Astrocyte of the spinal cord (primary cell): ENCODE measurements around the gene CCDC85C.
A peak's percentile ranks its signal among the peaks of the same experiment; 100 is the strongest.

Experiments used
- DNase-seq: peaks from one replicate; pipeline ENCODE4 v3.0.0; 2011; ENCODE audit warnings: low read depth, low spot score
- H3K4me3 ChIP-seq: 2 replicates; pipeline ENCODE4 v1.5.1; 2011; ENCODE audit warnings: low read depth, mild to moderate bottlenecking, low read length, moderate library complexity
- in situ Hi-C: cut with HindIII; loops from 2 replicates; pipeline ENCODE4 v1.10.0; 2017; ENCODE audit warnings: low sequenced_read_pairs
- TF ChIP-seq, protein P1 (sequence below): IDR thresholded peaks from 2 replicates; pipeline ENCODE4 v1.5.1; 2012; ENCODE audit warnings: low read depth, mild to moderate bottlenecking, low read length, inconsistent platforms

Gene CCDC85C

DNA sequence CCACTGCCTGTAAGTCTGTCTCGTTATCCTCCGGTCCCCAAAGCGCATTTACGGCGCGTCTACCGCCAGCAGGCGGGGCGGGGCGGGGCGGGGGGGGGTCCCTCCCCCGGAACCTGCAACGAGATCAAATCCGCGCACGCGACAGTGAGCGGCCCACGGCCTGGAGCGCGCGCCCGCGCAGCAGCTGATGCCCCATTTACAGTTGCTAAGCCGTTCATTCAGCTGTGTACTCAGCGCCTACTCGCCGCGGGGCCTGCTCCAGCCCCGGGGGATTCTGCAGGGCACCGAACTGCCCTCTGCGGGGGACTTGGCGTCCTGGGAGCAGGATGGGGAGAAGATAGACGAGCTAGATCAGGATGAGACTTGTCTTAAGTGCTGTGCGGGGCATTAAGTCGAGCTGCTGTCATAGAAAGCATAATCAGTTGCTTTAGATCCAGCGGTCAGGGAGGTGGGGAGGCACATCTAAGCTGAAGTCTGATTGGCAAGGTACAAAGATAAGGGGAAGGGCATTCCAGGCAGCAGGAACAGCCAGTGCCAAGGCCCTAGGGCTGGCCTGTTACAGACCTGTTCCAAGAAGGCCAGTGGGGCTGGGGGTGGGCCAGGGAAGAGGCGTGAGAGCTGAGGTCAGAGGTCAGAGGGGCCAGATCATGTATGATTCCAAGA is 1.4 kb upstream of the CCDC85C start:
- peak; percentile 67 for DNase-seq
- in situ Hi-C loops, result no loop called here
- peak overlapping the region; percentile 66 for H3K4me3 ChIP-seq
- TF ChIP-seq, protein P1, sequence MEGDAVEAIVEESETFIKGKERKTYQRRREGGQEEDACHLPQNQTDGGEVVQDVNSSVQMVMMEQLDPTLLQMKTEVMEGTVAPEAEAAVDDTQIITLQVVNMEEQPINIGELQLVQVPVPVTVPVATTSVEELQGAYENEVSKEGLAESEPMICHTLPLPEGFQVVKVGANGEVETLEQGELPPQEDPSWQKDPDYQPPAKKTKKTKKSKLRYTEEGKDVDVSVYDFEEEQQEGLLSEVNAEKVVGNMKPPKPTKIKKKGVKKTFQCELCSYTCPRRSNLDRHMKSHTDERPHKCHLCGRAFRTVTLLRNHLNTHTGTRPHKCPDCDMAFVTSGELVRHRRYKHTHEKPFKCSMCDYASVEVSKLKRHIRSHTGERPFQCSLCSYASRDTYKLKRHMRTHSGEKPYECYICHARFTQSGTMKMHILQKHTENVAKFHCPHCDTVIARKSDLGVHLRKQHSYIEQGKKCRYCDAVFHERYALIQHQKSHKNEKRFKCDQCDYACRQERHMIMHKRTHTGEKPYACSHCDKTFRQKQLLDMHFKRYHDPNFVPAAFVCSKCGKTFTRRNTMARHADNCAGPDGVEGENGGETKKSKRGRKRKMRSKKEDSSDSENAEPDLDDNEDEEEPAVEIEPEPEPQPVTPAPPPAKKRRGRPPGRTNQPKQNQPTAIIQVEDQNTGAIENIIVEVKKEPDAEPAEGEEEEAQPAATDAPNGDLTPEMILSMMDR, result no peak

DNA sequence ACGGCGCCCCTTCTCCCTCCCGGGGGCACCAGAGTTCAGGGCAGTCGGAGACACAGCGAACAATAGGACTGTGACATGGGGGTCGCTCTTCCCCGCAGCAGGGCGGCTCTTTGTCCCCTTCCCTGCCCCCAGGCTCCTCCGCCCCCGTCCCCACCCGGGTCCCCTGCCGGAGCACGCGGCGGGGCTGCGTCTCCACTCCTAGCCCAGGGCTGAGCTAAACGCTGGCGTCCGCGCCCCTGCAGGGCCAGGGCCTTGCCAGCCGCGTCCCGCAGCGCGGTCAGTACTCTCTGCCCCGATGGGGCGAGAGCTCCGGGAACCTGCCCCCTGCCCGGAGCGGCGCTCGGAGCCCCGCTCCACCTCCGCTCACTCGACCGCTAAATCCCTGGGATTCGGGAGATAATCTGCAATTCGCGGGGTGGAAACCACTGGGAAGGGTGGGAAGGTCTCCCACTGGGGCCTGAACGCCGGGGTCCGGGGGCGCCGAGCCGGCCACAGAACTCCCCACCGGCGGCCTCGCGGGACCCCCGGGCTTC is 825 bp upstream of the CCDC85C start:
- TF ChIP-seq, protein P1, result no peak
- H3K4me3 ChIP-seq, result peak overlapping the region; percentile 66
- in situ Hi-C loops, result no loop called here
- DNase-seq, result peak; percentile 37

DNA sequence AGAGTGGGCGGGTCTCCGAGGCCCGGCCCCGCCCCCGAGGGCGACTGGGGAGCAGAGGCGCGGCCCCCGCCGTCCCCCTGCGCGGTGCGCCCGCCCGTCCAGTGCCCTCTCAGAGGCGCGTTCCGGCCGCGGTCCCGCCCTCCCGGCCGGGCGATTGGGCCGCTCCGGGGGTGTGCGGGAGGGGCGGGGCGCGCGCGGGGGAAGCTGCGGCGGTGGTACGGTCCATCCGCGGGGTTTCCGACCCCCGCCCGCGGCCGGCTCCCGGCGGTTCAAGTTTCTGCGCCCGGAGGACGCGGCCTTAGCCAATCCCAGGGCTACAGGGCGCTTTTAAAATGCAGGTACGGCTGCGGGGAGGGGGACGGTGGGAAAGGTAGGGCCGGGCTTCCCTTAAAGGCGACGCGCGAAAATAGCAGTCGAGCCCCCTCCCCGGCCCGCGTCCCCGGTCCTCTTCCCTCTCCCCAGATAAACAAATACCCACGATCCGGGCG is 315 bp upstream of the CCDC85C start:
- H3K4me3 ChIP-seq, result peak overlapping the region; percentile 66
- TF ChIP-seq, protein P1, result no peak
- DNase-seq, result peak; percentile 95
- in situ Hi-C loops, result no loop called here

DNA sequence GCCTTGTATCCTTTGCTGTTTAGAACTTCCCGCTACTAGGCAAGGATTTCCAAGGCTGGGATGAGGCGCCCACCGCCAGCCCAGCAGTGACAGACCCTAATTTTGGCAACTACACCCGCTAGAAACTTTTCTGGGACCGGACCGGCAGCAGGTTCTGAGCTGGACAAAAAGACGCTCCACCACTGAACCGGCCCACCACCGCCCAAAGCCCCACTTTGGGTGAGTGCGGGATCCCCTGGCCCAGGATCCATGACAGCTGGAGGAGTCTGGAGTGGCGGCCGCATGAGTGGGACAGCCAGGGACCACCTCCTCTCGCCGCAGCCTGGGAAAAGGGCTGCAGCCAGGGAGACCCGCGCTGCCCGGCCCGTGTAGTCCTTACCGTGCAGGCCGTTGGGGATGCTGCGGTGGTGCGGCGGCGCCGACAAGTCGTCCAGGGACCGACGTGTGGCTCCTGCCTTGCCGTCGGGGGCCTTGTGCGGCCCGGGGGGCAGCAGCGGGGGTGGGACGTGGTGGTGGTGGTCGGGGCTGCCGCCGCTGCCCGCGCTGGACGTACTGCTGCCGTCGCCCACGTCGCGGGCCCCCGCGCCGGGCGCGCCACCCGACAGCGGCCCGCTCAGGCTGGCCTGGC is 1.1 kb downstream of the CCDC85C start:
- H3K4me3 ChIP-seq, result peak overlapping the region; percentile 48
- DNase-seq, result no peak
- TF ChIP-seq, protein P1, result no peak
- in situ Hi-C loops, result no loop called here

DNA sequence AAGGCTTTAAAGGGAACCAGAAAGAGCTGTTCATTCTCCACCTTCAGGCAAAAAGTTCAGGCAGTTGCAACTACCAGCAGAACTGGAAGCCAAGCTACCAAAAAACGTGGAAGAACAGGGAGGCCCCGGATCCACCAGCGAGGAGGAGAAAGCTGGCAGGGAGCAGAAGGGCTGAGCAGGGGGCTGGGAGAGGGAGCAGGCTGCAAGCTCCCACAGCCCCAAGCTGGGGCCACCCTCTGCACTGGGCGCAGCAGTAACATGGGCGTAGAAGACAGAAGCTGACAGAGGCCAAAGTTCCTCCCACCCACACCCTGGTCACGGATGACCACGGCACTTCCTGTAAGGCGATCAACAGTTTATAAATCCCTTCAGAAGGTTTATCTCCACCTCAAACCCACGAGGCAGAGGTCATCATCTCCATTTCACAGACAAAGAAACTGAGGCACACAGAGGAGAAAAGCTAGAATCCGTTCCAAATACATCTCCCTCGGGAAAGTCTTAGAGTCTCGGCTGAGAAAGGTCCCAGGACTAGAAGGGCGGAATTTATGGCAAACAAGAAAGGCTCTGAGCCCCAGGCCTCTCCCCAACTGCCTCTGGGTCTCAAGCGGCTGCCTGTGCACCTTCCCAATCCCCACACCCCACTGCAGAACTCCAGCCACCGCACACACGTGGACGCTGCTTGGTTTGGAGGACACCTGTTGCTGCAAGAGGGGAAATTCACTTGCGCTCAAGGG is 1.8 kb downstream of the CCDC85C start:
- TF ChIP-seq, protein P1, result no peak
- in situ Hi-C loops, result no loop called here
- peak; percentile 37 for DNase-seq
- peak overlapping the region; percentile 48 for H3K4me3 ChIP-seq

DNA sequence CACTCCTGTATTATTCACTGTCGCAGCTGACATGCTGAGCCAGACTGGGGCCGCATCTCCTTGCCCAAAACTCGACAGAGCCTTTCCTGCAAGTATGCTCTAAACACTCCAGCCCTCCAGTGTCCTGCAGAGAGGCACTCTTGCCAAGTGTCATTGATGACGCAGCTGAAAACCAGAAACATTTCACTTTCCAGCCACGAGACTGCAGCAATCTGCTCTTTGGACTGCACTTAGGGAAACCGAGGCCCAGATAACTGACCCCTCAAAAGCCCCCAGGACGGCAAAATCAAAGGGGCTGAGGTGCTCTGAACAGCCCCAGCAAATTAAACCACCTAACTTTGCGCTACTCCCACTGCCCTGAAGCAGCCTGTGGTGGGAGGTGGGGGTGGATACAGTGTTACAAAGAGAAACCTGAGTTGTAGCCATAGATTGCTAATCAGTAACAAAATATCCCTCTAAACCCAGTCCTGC is 2.6 kb downstream of the CCDC85C start:
- TF ChIP-seq, protein P1, result peak; percentile 6
- in situ Hi-C loops, result no loop called here

More for the DNA sequence above, 2.6 kb downstream of the CCDC85C start:
- peak; percentile 78 for DNase-seq
- peak overlapping the region; percentile 48 for H3K4me3 ChIP-seq
